ENCODE data around the gene PSD2.

The PSD2 gene

DNA sequence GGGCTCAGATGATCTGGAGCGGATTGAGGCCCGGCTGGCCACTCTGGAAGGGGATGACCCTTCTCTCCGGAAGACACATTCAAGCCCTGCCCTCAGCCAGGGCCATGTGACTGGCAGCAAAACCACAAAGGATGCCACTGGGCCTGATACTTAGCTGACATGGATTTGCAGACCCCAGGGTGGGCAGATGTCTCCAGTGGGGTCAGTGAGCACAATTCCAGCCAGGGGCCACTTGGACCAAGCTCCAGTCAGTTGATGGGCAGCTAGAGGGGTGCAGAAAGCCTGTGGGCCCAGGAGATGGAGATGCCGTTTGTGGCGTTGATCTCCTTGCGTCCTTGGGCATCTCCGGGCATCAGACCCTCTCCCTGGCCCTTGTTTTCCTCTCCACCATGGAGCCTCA is 46.7 kb downstream of the PSD2 start:
- H3K27ac Mint-ChIP-seq, result no peak overlapping the region
- H3K4me1 Mint-ChIP-seq, result peaks cover 1% of the 10 kb centered on the region
- no peaks in the 10 kb centered on the region for H3K36me3 Mint-ChIP-seq (ENCODE audit: low read depth)
- no peaks in the 10 kb centered on the region for H3K9me3 Mint-ChIP-seq
- H3K4me3 Mint-ChIP-seq, result no peak overlapping the region
- TF ChIP-seq, protein P1, sequence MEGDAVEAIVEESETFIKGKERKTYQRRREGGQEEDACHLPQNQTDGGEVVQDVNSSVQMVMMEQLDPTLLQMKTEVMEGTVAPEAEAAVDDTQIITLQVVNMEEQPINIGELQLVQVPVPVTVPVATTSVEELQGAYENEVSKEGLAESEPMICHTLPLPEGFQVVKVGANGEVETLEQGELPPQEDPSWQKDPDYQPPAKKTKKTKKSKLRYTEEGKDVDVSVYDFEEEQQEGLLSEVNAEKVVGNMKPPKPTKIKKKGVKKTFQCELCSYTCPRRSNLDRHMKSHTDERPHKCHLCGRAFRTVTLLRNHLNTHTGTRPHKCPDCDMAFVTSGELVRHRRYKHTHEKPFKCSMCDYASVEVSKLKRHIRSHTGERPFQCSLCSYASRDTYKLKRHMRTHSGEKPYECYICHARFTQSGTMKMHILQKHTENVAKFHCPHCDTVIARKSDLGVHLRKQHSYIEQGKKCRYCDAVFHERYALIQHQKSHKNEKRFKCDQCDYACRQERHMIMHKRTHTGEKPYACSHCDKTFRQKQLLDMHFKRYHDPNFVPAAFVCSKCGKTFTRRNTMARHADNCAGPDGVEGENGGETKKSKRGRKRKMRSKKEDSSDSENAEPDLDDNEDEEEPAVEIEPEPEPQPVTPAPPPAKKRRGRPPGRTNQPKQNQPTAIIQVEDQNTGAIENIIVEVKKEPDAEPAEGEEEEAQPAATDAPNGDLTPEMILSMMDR (IDR thresholded peaks at IDR 0.05; ENCODE audit: unreplicated experiment in 3 of 3), result no peak
- H3K27me3 Mint-ChIP-seq (ENCODE audit: low read depth), result peaks cover 46% of the 10 kb centered on the region

DNA sequence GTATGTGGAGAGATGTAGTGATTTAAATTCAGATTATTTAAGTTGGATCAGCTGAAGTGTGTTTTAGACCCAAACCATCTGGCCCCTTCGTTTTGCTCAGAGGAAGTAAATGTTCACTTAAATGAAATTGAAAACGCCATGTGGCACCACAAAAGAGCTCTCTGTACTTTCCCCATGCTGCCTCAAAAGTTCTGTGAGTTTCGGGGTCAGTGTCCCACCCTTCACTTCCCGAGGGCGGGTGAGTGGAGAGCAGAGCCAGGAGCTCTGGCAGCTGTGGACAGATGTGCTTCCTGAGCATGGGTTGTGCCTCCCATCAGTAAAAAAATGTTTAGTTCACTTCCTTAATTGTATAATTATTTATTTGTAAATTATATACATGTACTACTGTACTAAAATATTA is 48.4 kb downstream of the PSD2 start:
- H3K9me3 Mint-ChIP-seq, result no peaks in the 10 kb centered on the region
- H3K27me3 Mint-ChIP-seq (ENCODE audit: low read depth), result peaks cover 51% of the 10 kb centered on the region
- no peak overlapping the region for H3K4me3 Mint-ChIP-seq
- no peaks in the 10 kb centered on the region for H3K36me3 Mint-ChIP-seq (ENCODE audit: low read depth)
- peaks cover 5% of the 10 kb centered on the region for H3K4me1 Mint-ChIP-seq
- no peak overlapping the region for H3K27ac Mint-ChIP-seq
- TF ChIP-seq, protein P1 (IDR thresholded peaks at IDR 0.05; ENCODE audit: unreplicated experiment in 3 of 3), result no peak

DNA sequence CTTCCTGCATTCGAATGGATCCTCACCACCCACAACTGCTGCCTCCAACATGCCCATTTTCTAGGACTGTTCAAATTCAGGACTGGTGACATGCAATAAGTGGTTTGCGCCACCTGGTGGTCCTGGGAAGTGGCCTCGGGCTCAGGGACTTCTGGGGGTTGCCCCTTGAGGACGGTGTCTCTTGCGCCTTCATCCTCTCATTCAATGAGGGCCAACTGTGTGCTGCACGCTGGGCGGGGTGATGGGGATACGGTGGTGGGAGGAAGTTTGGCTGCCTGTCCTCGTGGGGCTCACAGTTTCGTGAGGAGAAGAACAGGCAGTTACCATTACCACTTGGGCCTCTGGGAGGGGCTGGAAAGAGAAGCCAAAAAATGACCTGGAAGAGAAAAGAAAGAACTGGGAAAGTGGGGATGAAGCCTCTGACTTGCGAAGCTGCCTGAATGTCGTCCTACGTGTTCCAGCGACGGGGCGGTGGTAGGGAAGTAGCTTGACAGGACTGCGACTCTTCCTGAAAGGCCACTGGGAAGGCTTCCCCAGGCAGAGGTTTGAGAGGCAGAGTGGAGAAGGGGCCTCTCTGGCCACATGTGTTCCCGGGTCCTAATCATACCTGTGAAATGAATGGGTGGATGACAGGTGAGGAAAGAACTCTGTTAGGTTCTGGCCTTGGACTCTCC is 49.0 kb downstream of the PSD2 start:
- no peaks in the 10 kb centered on the region for H3K9me3 Mint-ChIP-seq
- peaks cover 57% of the 10 kb centered on the region for H3K27me3 Mint-ChIP-seq (ENCODE audit: low read depth)
- H3K27ac Mint-ChIP-seq, result no peak overlapping the region
- H3K4me1 Mint-ChIP-seq, result peaks cover 5% of the 10 kb centered on the region
- TF ChIP-seq, protein P1 (IDR thresholded peaks at IDR 0.05; ENCODE audit: unreplicated experiment in 3 of 3), result peak; percentile 72 to 76 (median 73)
- no peaks in the 10 kb centered on the region for H3K36me3 Mint-ChIP-seq (ENCODE audit: low read depth)
- peak overlapping the region in 2 of 3 experiments; percentile 15 to 29 for H3K4me3 Mint-ChIP-seq

DNA sequence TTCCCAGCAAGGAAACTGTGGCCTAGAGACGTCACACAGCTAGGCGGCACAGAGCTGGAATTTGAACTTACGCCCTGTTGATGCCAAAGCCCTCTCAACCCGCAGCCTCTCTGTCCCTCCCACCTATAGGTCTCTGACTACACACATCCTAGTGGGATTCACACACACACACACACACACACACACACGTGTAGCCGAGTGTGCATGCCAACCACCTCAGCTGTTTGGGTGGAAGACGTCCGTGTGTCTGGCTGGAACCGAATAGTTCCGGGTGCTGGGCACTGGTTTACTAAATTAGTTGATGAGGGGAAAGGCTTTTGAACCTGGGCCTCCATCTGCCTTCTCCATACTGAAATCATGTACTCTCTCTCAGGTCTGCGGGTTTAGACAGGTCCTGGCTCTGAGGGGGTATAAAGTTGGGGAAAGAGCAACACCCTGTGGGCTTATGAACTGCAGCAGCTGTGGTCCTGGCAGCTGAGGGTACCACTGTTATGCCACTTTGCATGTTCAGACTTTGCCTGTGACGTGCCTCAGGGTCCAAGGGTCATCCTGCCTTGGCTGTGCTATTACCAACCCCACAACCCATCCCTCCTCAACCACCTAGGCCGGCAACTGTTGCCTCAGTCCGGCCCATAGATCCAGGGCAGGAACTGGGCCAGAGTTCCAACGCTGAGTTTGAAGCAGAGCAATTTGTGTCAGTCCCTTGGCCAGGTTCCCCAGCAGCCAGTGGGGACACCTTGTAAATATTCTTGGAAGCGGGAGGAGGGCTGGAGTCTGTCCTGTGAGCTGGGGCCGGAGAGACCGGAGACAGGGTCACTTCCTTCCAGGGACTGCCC is 50.5 kb downstream of the PSD2 start:
- TF ChIP-seq, protein P1 (IDR thresholded peaks at IDR 0.05; ENCODE audit: unreplicated experiment in 3 of 3), result no peak
- Mint-ChIP-seq H3K4me1 (peaks cover 5% of the 10 kb centered on the region), H3K9me3 (no peaks in the 10 kb centered on the region), H3K4me3 (peak overlapping the region; percentile 16 to 45 (median 35)), H3K36me3 (ENCODE audit: low read depth) (no peaks in the 10 kb centered on the region), H3K27me3 (ENCODE audit: low read depth) (peaks cover 64% of the 10 kb centered on the region), H3K27ac (no peak overlapping the region)

DNA sequence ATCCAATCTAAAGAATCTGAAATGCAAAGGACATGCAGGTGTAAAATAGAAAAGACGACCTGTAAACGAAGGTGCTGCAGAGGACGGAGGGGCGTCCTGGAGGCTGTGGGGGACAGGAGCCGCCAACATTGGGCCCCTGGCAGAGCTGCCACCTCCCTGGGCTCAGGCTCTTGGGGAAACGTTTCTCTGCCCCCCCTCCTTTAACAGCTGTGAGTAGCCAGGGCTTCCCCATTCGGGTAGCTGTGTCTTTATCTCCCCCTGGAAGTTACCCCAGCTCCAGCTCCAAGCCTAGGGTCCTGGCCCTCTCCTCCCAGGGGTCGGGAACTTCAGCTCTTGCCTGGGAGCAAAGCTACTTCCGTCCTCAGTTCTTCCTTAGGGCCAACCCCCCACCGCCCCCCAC is 51.5 kb downstream of the PSD2 start:
- TF ChIP-seq, protein P1 (IDR thresholded peaks at IDR 0.05; ENCODE audit: unreplicated experiment in 3 of 3), result no peak
- Mint-ChIP-seq H3K4me3 (peak overlapping the region; percentile 62 to 71 (median 70)), H3K27ac (no peak overlapping the region), H3K27me3 (ENCODE audit: low read depth) (peaks cover 66% of the 10 kb centered on the region), H3K4me1 (peaks cover 5% of the 10 kb centered on the region), H3K9me3 (no peaks in the 10 kb centered on the region), H3K36me3 (ENCODE audit: low read depth) (no peaks in the 10 kb centered on the region)
